Measurements from ENCODE around the gene PCDHGB2.

DNA sequence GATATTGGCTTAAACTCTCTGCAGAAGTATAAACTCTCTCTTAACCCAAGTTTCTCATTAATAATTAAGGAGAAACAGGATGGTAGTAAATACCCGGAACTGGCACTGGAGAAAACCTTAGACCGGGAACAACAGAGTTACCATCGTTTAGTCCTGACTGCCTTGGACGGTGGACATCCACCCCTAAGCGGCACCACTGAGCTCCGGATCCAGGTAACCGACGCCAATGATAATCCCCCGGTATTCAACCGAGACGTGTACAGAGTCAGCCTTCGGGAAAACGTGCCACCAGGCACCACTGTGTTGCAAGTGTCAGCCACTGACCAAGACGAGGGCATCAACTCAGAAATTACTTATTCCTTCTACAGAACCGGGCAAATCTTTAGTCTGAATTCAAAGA lies 38.8 kb downstream of the PCDHGB2 start:
- TF ChIP-seq POLR2A (IDR thresholded peaks at IDR 0.05; ENCODE audit: low read length), result no peak
- TF ChIP-seq GATA1 (IDR thresholded peaks at IDR 0.05; ENCODE audit: low read depth, low read length), result no peak

All from erythroblast (primary cell).